ENCODE measurements around the gene ZNF428.

DNA sequence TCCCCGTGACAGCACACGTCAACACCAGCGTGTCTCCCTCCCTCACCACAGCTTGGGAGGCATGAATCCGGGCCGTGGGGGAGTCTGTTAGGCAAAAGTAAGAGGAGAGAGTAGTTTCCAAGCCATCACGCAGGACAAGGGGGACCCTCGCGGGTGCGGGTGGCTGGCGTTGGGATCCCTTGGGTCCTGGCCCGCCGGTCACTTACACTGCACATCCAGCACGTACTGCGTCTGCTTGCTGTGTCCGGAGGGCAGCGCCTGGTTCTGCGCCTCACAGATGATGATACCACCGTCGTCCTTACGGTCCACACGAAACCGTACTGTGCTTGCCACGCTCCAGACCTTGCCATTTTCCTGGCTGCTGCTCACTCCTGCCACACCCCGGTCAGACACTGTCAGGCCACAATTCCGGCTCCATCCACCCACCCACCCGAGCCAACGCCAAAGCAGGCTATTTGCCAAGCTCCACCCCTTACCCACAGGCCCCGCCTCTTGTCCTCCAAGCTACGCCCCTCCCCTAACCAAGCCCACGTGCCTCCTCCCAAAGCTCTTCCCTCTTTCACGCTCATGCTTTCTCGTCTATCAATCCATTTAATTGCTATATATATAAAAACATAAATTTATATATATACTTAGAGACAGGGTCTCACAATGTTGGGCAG is 6.6 kb upstream of the ZNF428 start:
- TF ChIP-seq, protein P1, sequence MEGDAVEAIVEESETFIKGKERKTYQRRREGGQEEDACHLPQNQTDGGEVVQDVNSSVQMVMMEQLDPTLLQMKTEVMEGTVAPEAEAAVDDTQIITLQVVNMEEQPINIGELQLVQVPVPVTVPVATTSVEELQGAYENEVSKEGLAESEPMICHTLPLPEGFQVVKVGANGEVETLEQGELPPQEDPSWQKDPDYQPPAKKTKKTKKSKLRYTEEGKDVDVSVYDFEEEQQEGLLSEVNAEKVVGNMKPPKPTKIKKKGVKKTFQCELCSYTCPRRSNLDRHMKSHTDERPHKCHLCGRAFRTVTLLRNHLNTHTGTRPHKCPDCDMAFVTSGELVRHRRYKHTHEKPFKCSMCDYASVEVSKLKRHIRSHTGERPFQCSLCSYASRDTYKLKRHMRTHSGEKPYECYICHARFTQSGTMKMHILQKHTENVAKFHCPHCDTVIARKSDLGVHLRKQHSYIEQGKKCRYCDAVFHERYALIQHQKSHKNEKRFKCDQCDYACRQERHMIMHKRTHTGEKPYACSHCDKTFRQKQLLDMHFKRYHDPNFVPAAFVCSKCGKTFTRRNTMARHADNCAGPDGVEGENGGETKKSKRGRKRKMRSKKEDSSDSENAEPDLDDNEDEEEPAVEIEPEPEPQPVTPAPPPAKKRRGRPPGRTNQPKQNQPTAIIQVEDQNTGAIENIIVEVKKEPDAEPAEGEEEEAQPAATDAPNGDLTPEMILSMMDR (IDR thresholded peaks at IDR 0.05; ENCODE audit: low read length) = no peak
- TF ChIP-seq EZH2 (IDR thresholded peaks at IDR 0.05; ENCODE audit: borderline replicate concordance, low read length) = no peak

Measured in OCI-LY1 (cell line).